Gastrocnemius medialis (tissue), 4 donors: ENCODE data around the gene WDFY2. TPM values are rescaled to one million over a fixed set of nuclear protein-coding genes. Genes with fewer than 3 reads are reported as not detected.
"Not testable (repeated sequence)": the region's sequence is repeated elsewhere in the genome, so short reads cannot be mapped to it uniquely, and the experiment has no call there.

Source experiments
- ATAC-seq, 2 donors: fragments of 150-250 bp; one replicate each; pipeline ENCODE4 v1.9.1; 2016
- DNase-seq, 2 donors: peaks; one replicate each; pipeline ENCODE4 v3.0.0-alpha.2; 2019
- H3K27ac ChIP-seq, 4 donors: fragments of 200-600 bp; sonication (generic); 1 replicate in 1 of 4; 2 replicates in 3 of 4; pipeline ENCODE4 v1.5.1; 2016 to 2018; ENCODE audit warnings: mild to moderate bottlenecking in 2 of 4, moderate library complexity in 1 of 4
- H3K27me3 ChIP-seq, 3 donors: fragments of 200-600 bp; sonication (generic) in 2 of 3; 1 replicate in 1 of 3; 2 replicates in 2 of 3; pipeline versions ENCODE4 v1.5.1 to v1.6.0; 2016 to 2019; ENCODE audit warnings: mild to moderate bottlenecking in 1 of 3, moderate library complexity in 1 of 3
- H3K36me3 ChIP-seq, 2 donors: fragments of 200-600 bp; sonication (generic) in 1 of 2; one replicate each; pipeline ENCODE4 v1.5.1; 2017 to 2018
- H3K4me1 ChIP-seq, 2 donors: fragments of 200-600 bp; sonication (generic) in 1 of 2; one replicate each; pipeline ENCODE4 v1.5.1; 2016 to 2017; ENCODE audit warnings: mild to moderate bottlenecking in 2 of 2
- H3K4me3 ChIP-seq, 4 donors: fragments of 200-600 bp; sonication (generic) in 3 of 4; 1 replicate in 1 of 4; 2 replicates in 3 of 4; pipeline ENCODE4 v1.5.1; 2016 to 2019; ENCODE audit warnings: mild to moderate bottlenecking in 2 of 4
- H3K9me3 ChIP-seq, 3 donors: fragments of 200-600 bp; sonication (generic) in 2 of 3; 1 replicate in 1 of 3; 2 replicates in 2 of 3; pipeline ENCODE4 v1.5.1; 2016 to 2019
- POLR2A ChIP-seq, 2 donors: fragments of 450-650 bp; IDR thresholded peaks; one replicate each; pipeline ENCODE4 v1.6.1; 2017; ENCODE audit warnings: antibody characterized with exemption in 2 of 2, mild to moderate bottlenecking in 2 of 2, moderate library complexity in 2 of 2
- in situ Hi-C, 4 donors: fragments of 200-750 bp; cut with MboI; loops; one replicate each; pipeline versions ENCODE4 v1.15.0 to v1.8.0; 2017; ENCODE audit warnings: low sequenced_read_pairs in 4 of 4
- intact Hi-C: fragments of 100-400 bp; cut with DNase I; formaldehyde crosslinking; loops from one replicate; pipeline ENCODE4 v1.15.1; 2023; ENCODE audit warnings: low total_unique reads
- total RNA-seq, 4 donors: library from RNA; depleted of rRNA; stranded (reverse); fragments of >200 nt; gene quantifications; one replicate each; pipeline versions ENCODE4 v1.1.0 to v1.2.3, GENCODE V29; 2016
- TF ChIP-seq, protein P1 (sequence below), 5 experiments: fragments of 450-650 bp in 3 of 5; fragments of 200-600 bp in 2 of 5; sonication (generic) in 2 of 5; IDR thresholded peaks in 4 of 5; conservative IDR thresholded peaks in 1 of 5; 1 replicate in 4 of 5; 2 replicates in 1 of 5; pipeline ENCODE4 v1.5.1; 2016 to 2019; ENCODE audit warnings: antibody characterized with exemption in 5 of 5, mild to moderate bottlenecking in 3 of 5, moderate library complexity in 3 of 5

Gene WDFY2
- total RNA-seq, 4 donors from 2014 or later: 0.98 to 2.8 (median 1.7) TPM

GRCh38 chr13:51638216-51638871 lies 54.1 kb downstream of the WDFY2 start:
- no peak for ATAC-seq
- intact Hi-C loops (no loop called here), in situ Hi-C loops (no loop called here)

DNA sequence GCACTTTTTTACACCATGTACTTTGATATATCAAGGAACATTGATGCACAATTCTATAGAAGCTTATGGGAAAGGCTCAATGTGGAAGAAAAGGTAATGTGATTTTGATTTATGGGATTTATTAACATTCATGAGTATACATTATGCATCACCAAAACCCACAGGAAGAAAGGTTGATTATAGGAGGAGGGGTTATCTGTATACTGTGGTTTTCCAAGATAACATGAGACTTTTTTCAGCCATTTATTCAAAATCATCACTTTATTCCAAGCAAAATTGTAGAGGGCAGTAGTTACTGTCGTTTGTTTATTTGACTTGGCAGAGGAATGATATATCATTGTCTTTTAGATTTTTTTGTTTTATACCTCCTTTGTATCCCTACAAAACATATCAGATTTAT lies 54.9 kb downstream of the WDFY2 start:
- Histone ChIP-seq H3K4me3 (no peak overlapping the region), H3K9me3 (no peaks in the 10 kb centered on the region), H3K4me1 (peaks cover 5 to 15% of the 10 kb centered on the region in 2 donors), H3K27ac (no peak overlapping the region), H3K27me3 (no peaks in the 10 kb centered on the region), H3K36me3 (no peaks in the 10 kb centered on the region)
- intact Hi-C loops: no loop called here
- no peak for DNase-seq
- ATAC-seq: no peak
- TF ChIP-seq POLR2A (IDR thresholded peaks at IDR 0.05): no peak
- TF ChIP-seq, protein P1, sequence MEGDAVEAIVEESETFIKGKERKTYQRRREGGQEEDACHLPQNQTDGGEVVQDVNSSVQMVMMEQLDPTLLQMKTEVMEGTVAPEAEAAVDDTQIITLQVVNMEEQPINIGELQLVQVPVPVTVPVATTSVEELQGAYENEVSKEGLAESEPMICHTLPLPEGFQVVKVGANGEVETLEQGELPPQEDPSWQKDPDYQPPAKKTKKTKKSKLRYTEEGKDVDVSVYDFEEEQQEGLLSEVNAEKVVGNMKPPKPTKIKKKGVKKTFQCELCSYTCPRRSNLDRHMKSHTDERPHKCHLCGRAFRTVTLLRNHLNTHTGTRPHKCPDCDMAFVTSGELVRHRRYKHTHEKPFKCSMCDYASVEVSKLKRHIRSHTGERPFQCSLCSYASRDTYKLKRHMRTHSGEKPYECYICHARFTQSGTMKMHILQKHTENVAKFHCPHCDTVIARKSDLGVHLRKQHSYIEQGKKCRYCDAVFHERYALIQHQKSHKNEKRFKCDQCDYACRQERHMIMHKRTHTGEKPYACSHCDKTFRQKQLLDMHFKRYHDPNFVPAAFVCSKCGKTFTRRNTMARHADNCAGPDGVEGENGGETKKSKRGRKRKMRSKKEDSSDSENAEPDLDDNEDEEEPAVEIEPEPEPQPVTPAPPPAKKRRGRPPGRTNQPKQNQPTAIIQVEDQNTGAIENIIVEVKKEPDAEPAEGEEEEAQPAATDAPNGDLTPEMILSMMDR (IDR thresholded peaks at IDR 0.05 in 4 of 5, conservative IDR thresholded peaks at IDR 0.05 in 1 of 5): no peak
- in situ Hi-C loops: no loop called here

More at GRCh38 chr13:51638216-51638871, 54.1 kb downstream of the WDFY2 start:
- Histone ChIP-seq H3K36me3 (no peaks in the 10 kb centered on the region), H3K27me3 (no peaks in the 10 kb centered on the region), H3K4me3 (no peak overlapping the region), H3K9me3 (no peaks in the 10 kb centered on the region), H3K4me1 (peaks cover 3 to 7% of the 10 kb centered on the region in 2 donors), H3K27ac (no peak overlapping the region)
- DNase-seq: no peak
- no peak for TF ChIP-seq POLR2A (IDR thresholded peaks at IDR 0.05)
- TF ChIP-seq, protein P1 (IDR thresholded peaks at IDR 0.05 in 4 of 5, conservative IDR thresholded peaks at IDR 0.05 in 1 of 5): no peak

GRCh38 chr13:51640696-51641095 lies 56.4 kb downstream of the WDFY2 start:
- H3K36me3 ChIP-seq, intact Hi-C loops, H3K27ac ChIP-seq, H3K4me3 ChIP-seq, H3K9me3 ChIP-seq, DNase-seq, H3K27me3 ChIP-seq, ATAC-seq, in situ Hi-C loops: not testable (repeated sequence)
- peaks cover 11 to 27% of the 10 kb centered on the region in 2 donors for H3K4me1 ChIP-seq

- no peaks in the 10 kb centered on the region for H3K27me3 ChIP-seq
- H3K27ac ChIP-seq: no peak overlapping the region
- H3K4me3 ChIP-seq: no peak overlapping the region
- DNase-seq (no peak), ATAC-seq (peak in 1 of 2 donors; percentile 33)
- no peaks in the 10 kb centered on the region for H3K36me3 ChIP-seq
- TF ChIP-seq, protein P1 (IDR thresholded peaks at IDR 0.05 in 4 of 5, conservative IDR thresholded peaks at IDR 0.05 in 1 of 5): no peak
- TF ChIP-seq POLR2A (IDR thresholded peaks at IDR 0.05): no peak
- in situ Hi-C loops (no loop called here), intact Hi-C loops (no loop called here)
- no peaks in the 10 kb centered on the region for H3K9me3 ChIP-seq
- H3K4me1 ChIP-seq: peaks cover 7 to 23% of the 10 kb centered on the region in 2 donors
Observed at GRCh38 chr13:51643105-51643881, 59.0 kb downstream of the WDFY2 start.

- in situ Hi-C loops: no loop called here
- intact Hi-C loops: no loop called here
- DNase-seq (no peak), ATAC-seq (no peak)
- Histone ChIP-seq H3K9me3 (no peaks in the 10 kb centered on the region), H3K27ac (no peak overlapping the region), H3K27me3 (no peaks in the 10 kb centered on the region), H3K4me3 (no peak overlapping the region), H3K4me1 (peaks cover 7 to 23% of the 10 kb centered on the region in 2 donors), H3K36me3 (no peaks in the 10 kb centered on the region)
- TF ChIP-seq, protein P1 (IDR thresholded peaks at IDR 0.05 in 4 of 5, conservative IDR thresholded peaks at IDR 0.05 in 1 of 5): no peak
- TF ChIP-seq POLR2A (IDR thresholded peaks at IDR 0.05): no peak
Observed at GRCh38 chr13:51643882-51644281, 59.6 kb downstream of the WDFY2 start.
